Astrocyte of the cerebellum (primary cell): ENCODE results near the gene RUNX2.

Source experiments
- DNase-seq: peaks from one replicate; pipeline ENCODE4 v3.0.0-alpha.2; 2011; ENCODE audit warnings: low read depth
- H3K4me3 ChIP-seq: 2 replicates; pipeline ENCODE4 v1.5.1; 2011; ENCODE audit warnings: mild to moderate bottlenecking, low read depth, low read length, moderate library complexity
- in situ Hi-C: cut with HindIII; loops from 2 replicates; pipeline ENCODE4 v1.10.0; 2017; ENCODE audit warnings: low sequenced_read_pairs
- TF ChIP-seq, protein P1 (sequence below): IDR thresholded peaks from 2 replicates; pipeline ENCODE4 v1.5.1; 2012; ENCODE audit warnings: low read length, low read depth, moderate library complexity, mild to moderate bottlenecking; ENCODE audit errors: missing control alignments

RUNX2 gene

DNA sequence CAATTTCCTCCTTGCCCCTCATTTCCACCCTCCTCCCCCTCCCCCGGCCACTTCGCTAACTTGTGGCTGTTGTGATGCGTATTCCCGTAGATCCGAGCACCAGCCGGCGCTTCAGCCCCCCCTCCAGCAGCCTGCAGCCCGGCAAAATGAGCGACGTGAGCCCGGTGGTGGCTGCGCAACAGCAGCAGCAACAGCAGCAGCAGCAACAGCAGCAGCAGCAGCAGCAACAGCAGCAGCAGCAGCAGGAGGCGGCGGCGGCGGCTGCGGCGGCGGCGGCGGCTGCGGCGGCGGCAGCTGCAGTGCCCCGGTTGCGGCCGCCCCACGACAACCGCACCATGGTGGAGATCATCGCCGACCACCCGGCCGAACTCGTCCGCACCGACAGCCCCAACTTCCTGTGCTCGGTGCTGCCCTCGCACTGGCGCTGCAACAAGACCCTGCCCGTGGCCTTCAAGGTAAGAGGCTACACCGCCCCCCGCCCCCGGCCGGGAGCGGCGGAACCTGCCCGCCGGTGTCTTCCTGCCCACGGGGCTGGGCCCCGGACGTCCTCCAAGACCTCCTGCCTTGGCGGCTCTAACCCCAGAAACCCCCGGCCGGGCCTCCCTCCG is 94.5 kb downstream of the RUNX2 start:
- TF ChIP-seq, protein P1, sequence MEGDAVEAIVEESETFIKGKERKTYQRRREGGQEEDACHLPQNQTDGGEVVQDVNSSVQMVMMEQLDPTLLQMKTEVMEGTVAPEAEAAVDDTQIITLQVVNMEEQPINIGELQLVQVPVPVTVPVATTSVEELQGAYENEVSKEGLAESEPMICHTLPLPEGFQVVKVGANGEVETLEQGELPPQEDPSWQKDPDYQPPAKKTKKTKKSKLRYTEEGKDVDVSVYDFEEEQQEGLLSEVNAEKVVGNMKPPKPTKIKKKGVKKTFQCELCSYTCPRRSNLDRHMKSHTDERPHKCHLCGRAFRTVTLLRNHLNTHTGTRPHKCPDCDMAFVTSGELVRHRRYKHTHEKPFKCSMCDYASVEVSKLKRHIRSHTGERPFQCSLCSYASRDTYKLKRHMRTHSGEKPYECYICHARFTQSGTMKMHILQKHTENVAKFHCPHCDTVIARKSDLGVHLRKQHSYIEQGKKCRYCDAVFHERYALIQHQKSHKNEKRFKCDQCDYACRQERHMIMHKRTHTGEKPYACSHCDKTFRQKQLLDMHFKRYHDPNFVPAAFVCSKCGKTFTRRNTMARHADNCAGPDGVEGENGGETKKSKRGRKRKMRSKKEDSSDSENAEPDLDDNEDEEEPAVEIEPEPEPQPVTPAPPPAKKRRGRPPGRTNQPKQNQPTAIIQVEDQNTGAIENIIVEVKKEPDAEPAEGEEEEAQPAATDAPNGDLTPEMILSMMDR, result no peak
- in situ Hi-C loops, result no loop called here
- no peak for DNase-seq
- H3K4me3 ChIP-seq, result peak overlapping the region; percentile 92

DNA sequence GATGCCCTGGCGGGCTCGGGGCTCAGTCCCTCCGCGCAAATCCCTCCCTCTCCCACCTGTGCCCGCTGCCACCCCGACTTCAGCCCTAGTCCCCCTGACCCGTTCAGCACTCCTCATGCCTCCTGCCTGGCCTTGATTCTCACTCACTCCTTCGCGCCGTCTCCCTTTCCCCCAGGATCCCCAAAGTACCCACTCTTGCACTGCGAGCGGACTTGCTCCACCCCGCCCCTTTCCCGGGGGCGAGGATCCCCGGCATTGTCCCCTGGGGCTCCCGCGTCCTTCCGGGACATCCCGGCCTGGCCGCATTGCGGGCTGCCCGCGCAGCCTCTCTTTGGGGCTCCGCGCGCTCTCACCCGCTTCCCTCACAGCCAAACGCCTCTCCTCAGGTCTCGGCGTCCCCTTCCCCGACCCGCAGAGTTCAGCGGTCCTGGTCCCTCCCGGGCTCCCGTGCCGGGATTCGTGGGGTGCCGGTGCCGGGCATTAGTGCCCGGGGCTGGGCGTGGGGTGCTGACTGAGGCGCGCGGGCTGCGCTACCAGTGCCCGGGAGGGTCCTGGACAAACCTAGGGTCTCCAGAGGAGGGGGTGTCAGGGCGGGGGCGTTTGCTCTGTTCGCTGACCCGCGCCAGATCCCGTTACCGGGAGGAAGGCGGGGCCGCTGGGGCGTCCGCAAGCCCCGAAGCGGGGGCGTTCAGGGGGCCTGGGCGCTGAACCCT is 95.1 kb downstream of the RUNX2 start:
- peak overlapping the region; percentile 92 for H3K4me3 ChIP-seq
- in situ Hi-C loops, result no loop called here
- TF ChIP-seq, protein P1, result no peak
- DNase-seq, result no peak

DNA sequence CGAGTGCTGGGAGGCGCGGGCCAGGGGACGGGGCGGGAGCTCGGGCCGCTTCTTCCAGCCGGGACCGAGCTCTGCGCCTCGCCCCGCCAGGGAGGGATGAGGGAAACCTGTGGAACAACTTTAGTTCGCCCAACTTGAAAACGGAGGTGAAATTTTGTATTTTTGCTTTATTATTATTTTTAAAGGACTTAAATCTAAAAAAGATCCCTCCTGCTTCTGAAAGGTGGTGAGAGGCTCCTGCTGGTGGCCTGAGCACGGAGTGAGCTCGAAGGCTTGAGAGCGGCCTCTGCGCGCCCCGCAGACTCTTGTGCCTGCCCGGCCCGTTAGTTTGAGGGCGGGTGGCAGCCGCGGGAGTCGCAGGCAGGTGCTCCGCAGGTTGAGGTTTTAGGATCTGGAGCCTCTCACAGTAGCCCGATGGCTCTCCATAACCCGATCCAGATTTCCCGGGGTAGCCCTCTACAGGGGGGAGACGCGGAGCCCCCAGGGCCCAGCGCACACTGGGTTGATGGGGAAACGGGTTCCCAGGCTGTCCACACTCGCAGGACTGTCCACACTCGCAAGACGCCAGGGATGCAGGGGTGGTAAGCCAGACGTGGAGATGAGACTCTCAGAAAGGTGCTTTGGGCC is 95.8 kb downstream of the RUNX2 start:
- H3K4me3 ChIP-seq, result peak overlapping the region; percentile 92
- in situ Hi-C loops, result no loop called here
- TF ChIP-seq, protein P1, result no peak
- no peak for DNase-seq

DNA sequence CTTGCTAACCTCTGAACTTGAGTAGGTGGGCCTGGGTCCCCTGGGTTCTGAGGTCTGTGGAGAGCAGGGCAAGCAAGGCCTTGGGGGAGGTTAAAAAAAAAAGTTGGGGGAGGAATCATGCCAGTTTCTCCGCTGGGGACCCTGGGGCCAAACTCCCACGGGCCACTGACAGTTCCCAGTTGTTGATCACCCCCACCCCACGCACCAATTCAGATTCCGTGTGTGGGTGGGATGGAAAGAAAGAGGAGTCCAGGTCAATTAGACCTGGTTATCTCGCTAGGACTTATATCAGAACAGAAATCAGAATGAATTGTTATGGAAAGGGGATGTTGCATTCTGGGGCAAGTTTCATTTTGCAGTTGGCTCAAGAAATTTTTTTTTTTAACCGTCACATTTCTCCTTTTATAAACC is 96.3 kb downstream of the RUNX2 start:
- in situ Hi-C loops, result no loop called here

DNA sequence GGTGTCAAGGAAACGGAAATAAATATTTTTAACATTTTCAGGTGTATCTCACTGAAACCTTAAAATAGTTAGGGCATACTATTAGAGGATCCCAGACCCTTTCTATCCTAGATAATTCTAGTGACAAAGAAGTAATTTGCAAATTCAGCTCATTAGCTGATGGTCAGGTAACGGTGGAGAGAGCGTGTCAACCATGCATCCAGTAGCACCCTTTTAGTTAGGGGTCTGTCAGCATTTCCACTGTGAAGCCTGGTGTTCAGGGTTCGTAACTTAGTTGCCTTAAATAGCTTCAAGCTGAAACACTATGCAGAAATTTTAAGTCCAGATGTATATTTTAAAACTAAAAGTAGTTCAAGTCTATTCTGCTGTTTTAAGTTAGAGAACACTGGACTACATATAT is 98.1 kb downstream of the RUNX2 start:
- DNase-seq, result no peak
- peak overlapping the region; percentile 18 for H3K4me3 ChIP-seq
- in situ Hi-C loops, result no loop called here
- TF ChIP-seq, protein P1, result no peak

More for the DNA sequence above, 96.3 kb downstream of the RUNX2 start:
- TF ChIP-seq, protein P1, result no peak
- H3K4me3 ChIP-seq, result peak overlapping the region; percentile 92
- no peak for DNase-seq

DNA sequence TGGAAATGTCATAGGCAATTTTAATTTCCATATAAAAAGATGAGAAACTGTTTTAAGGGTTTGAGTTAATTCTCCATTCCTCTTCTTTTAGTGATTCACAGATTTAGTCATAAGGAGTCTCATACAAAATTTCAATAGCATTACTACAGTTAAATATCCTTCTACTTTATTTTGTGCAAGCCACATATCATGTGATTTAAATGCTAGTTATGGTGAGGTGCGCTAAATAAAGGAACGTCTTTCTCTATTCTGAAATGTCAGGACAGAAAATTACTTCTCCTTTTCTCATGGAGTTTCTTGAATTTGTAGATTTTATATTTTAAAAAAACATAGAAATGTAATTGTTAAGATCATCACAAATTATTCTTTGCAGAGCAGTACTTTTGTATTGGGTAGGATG is 99.6 kb downstream of the RUNX2 start:
- H3K4me3 ChIP-seq, result no peak overlapping the region
- DNase-seq, result no peak
- TF ChIP-seq, protein P1, result no peak
- in situ Hi-C loops, result no loop called here
